Effector memory CD4-positive, alpha-beta T cell (primary cell): ENCODE data around the gene CABCOCO1.

Experiments
- DNase-seq, 3 donors: peaks; one replicate each; pipeline ENCODE4 v3.0.0-alpha.2; 2020
- H3K27ac ChIP-seq: 2 replicates; pipeline ENCODE4 v1.7.0; 2013; ENCODE audit warnings: mild to moderate bottlenecking, low read length, moderate library complexity; ENCODE audit not compliant: insufficient read depth, poor library complexity, severe bottlenecking
- H3K27me3 ChIP-seq: replicated peaks from 2 replicates; pipeline ENCODE4 v1.7.0; 2013; ENCODE audit warnings: mild to moderate bottlenecking, low read length; ENCODE audit not compliant: insufficient read depth, control insufficient read depth, poor library complexity, severe bottlenecking
- H3K36me3 ChIP-seq: 2 replicates; pipeline ENCODE4 v1.7.0; 2013; ENCODE audit warnings: mild to moderate bottlenecking, low read length, moderate library complexity; ENCODE audit not compliant: control insufficient read depth, insufficient read depth
- H3K4me1 ChIP-seq: 2 replicates; pipeline ENCODE4 v1.7.0; 2013; ENCODE audit warnings: low read length, mild to moderate bottlenecking; ENCODE audit not compliant: control insufficient read depth, insufficient read depth, poor library complexity, severe bottlenecking
- H3K4me3 ChIP-seq: 2 replicates; pipeline ENCODE4 v1.7.0; 2013; ENCODE audit warnings: low read length, low read depth, mild to moderate bottlenecking; ENCODE audit not compliant: insufficient read depth, poor library complexity, severe bottlenecking
- H3K9me3 ChIP-seq: 2 replicates; pipeline ENCODE4 v1.7.0; 2013; ENCODE audit warnings: mild to moderate bottlenecking, low read length, moderate library complexity; ENCODE audit not compliant: control insufficient read depth

The CABCOCO1 gene

GRCh38 chr10:61627266-61627665 lies 35.5 kb upstream of the CABCOCO1 start:
- no peaks in the 10 kb centered on the region for H3K4me1 ChIP-seq
- no peaks in the 10 kb centered on the region for H3K9me3 ChIP-seq
- no peaks in the 10 kb centered on the region for H3K36me3 ChIP-seq
- no peak for DNase-seq
- no peak overlapping the region for H3K27ac ChIP-seq
- no peaks in the 10 kb centered on the region for H3K27me3 ChIP-seq
- H3K4me3 ChIP-seq, result no peak overlapping the region

GRCh38 chr10:61628151-61628874 lies 34.4 kb upstream of the CABCOCO1 start:
- no peaks in the 10 kb centered on the region for H3K36me3 ChIP-seq
- H3K27ac ChIP-seq, result no peak overlapping the region
- no peaks in the 10 kb centered on the region for H3K9me3 ChIP-seq
- H3K4me3 ChIP-seq, result no peak overlapping the region
- H3K27me3 ChIP-seq, result no peaks in the 10 kb centered on the region
- no peaks in the 10 kb centered on the region for H3K4me1 ChIP-seq
- no peak for DNase-seq

GRCh38 chr10:61628875-61629513 lies 33.7 kb upstream of the CABCOCO1 start:
- Histone ChIP-seq H3K4me1 (no peaks in the 10 kb centered on the region), H3K36me3 (no peaks in the 10 kb centered on the region), H3K27me3 (no peaks in the 10 kb centered on the region), H3K4me3 (no peak overlapping the region), H3K27ac (no peak overlapping the region), H3K9me3 (no peaks in the 10 kb centered on the region)
- no peak for DNase-seq

GRCh38 chr10:61629576-61629975 lies 33.2 kb upstream of the CABCOCO1 start:
- no peak for DNase-seq
- no peak overlapping the region for H3K4me3 ChIP-seq
- no peak overlapping the region for H3K27ac ChIP-seq
- H3K9me3 ChIP-seq, result no peaks in the 10 kb centered on the region
- H3K27me3 ChIP-seq, result no peaks in the 10 kb centered on the region
- no peaks in the 10 kb centered on the region for H3K4me1 ChIP-seq
- H3K36me3 ChIP-seq, result no peaks in the 10 kb centered on the region

GRCh38 chr10:61632057-61632670 lies 30.6 kb upstream of the CABCOCO1 start:
- Histone ChIP-seq H3K27ac (no peak overlapping the region), H3K27me3 (no peaks in the 10 kb centered on the region), H3K4me3 (no peak overlapping the region), H3K36me3 (no peaks in the 10 kb centered on the region), H3K9me3 (no peaks in the 10 kb centered on the region), H3K4me1 (no peaks in the 10 kb centered on the region)
- no peak for DNase-seq

GRCh38 chr10:61633665-61634064 lies 29.1 kb upstream of the CABCOCO1 start:
- no peak overlapping the region for H3K27ac ChIP-seq
- H3K9me3 ChIP-seq, result no peaks in the 10 kb centered on the region
- H3K4me3 ChIP-seq, result no peak overlapping the region
- no peaks in the 10 kb centered on the region for H3K27me3 ChIP-seq
- H3K36me3 ChIP-seq, result no peaks in the 10 kb centered on the region
- no peaks in the 10 kb centered on the region for H3K4me1 ChIP-seq
- DNase-seq, result no peak

GRCh38 chr10:61634746-61635145 lies 28.0 kb upstream of the CABCOCO1 start:
- Histone ChIP-seq H3K4me3 (no peak overlapping the region), H3K4me1 (no peaks in the 10 kb centered on the region), H3K27ac (no peak overlapping the region), H3K9me3 (no peaks in the 10 kb centered on the region), H3K27me3 (no peaks in the 10 kb centered on the region), H3K36me3 (no peaks in the 10 kb centered on the region)
- DNase-seq, result no peak

GRCh38 chr10:61635471-61635870 lies 27.3 kb upstream of the CABCOCO1 start:
- Histone ChIP-seq H3K9me3 (no peaks in the 10 kb centered on the region), H3K4me3 (no peak overlapping the region), H3K36me3 (no peaks in the 10 kb centered on the region), H3K27me3 (no peaks in the 10 kb centered on the region), H3K27ac (no peak overlapping the region), H3K4me1 (no peaks in the 10 kb centered on the region)
- DNase-seq, result no peak

- Histone ChIP-seq H3K27me3 (no peaks in the 10 kb centered on the region), H3K27ac (no peak overlapping the region), H3K9me3 (no peaks in the 10 kb centered on the region), H3K4me1 (no peaks in the 10 kb centered on the region), H3K4me3 (no peak overlapping the region), H3K36me3 (no peaks in the 10 kb centered on the region)
- DNase-seq, result no peak
Observed at GRCh38 chr10:61635932-61636331, 26.8 kb upstream of the CABCOCO1 start.

- DNase-seq, result no peak
- H3K27me3 ChIP-seq, result no peaks in the 10 kb centered on the region
- no peaks in the 10 kb centered on the region for H3K9me3 ChIP-seq
- no peaks in the 10 kb centered on the region for H3K36me3 ChIP-seq
- no peak overlapping the region for H3K4me3 ChIP-seq
- no peaks in the 10 kb centered on the region for H3K4me1 ChIP-seq
- no peak overlapping the region for H3K27ac ChIP-seq
Observed at GRCh38 chr10:61639952-61640351, 22.8 kb upstream of the CABCOCO1 start.
